H1 (cell line): ENCODE measurements around the gene ANXA1. TPM values are rescaled to one million over a fixed set of nuclear protein-coding genes. Genes with fewer than 3 reads are reported as not detected.
"Not testable (repeated sequence)": the region's sequence is repeated elsewhere in the genome, so short reads cannot be mapped to it uniquely, and the experiment has no call there.

Experiments used
- CTCF ChIA-PET: fragments of 300-600 bp; sonication (Branson Sonifier 250); formaldehyde crosslinking; loops from one replicate; lab custom pipeline; 2021; ENCODE audit not compliant: partially characterized antibody; lab: Charles Lee
- POLR2A ChIA-PET: fragments of 300-600 bp; sonication (Branson Sonifier 250); formaldehyde crosslinking; loops from one replicate; lab custom pipeline; 2021; ENCODE audit warnings: inconsistent platforms; ENCODE audit not compliant: partially characterized antibody; lab: Charles Lee
- DNase-seq, 2 experiments: peaks; one replicate each; pipeline versions ENCODE4 v3.0.0 to v3.0.0-alpha.2; 2010 to 2022; ENCODE audit warnings: low spot score in 2 of 2, low read depth in 1 of 2, mixed read lengths in 1 of 2
- FAIRE-seq: peaks from 2 replicates; lab custom pipeline; 2011; peaks lifted over from hg19 to GRCh38; lab: Jason Lieb, UNC
- H2AFZ ChIP-seq: 2 replicates; pipeline ENCODE4 v1.8.1; 2012; ENCODE audit warnings: low read length, inconsistent platforms
- H2AK5ac ChIP-seq: 2 replicates; pipeline ENCODE4 v1.6.1; 2013; ENCODE audit warnings: low read depth, low read length
- H2BK120ac ChIP-seq: replicated peaks from 2 replicates; pipeline ENCODE3; 2013; ENCODE audit warnings: low read depth, low read length, inconsistent platforms
- H2BK12ac ChIP-seq: 2 replicates; pipeline ENCODE4 v1.6.1; 2013; ENCODE audit warnings: low read depth, low read length
- H2BK15ac ChIP-seq: 2 replicates; pipeline ENCODE4 v1.6.1; 2013; ENCODE audit warnings: low read length
- H2BK20ac ChIP-seq: 2 replicates; pipeline ENCODE4 v1.6.1; 2013; ENCODE audit warnings: low read length
- H2BK5ac ChIP-seq: 2 replicates; pipeline ENCODE4 v1.6.1; 2013; ENCODE audit warnings: low read depth, low read length
- H3K14ac ChIP-seq: 2 replicates; pipeline ENCODE4 v1.6.1; 2013; ENCODE audit warnings: inconsistent platforms; ENCODE audit not compliant: insufficient read length
- H3K18ac ChIP-seq: 2 replicates; pipeline ENCODE4 v1.6.1; 2013; ENCODE audit warnings: low read length; ENCODE audit errors: extremely low read depth
- H3K23ac ChIP-seq: 2 replicates; pipeline ENCODE4 v1.6.1; 2013; ENCODE audit warnings: inconsistent platforms; ENCODE audit not compliant: insufficient read length
- H3K23me2 ChIP-seq: 2 replicates; pipeline ENCODE4 v1.6.1; 2013; ENCODE audit warnings: low read depth, low read length
- H3K27ac ChIP-seq: 2 replicates; pipeline ENCODE4 v1.6.1; 2011; ENCODE audit warnings: low read depth, low read length, inconsistent platforms
- H3K27me3 ChIP-seq, 4 experiments: replicated peaks in 1 of 4; 1 replicate in 1 of 4; 2 replicates in 3 of 4; pipeline versions ENCODE4 v1.6.1 to v1.8.1; 2011 to 2013; ENCODE audit warnings: low read length in 3 of 4, mild to moderate bottlenecking in 3 of 4, inconsistent platforms in 2 of 4, mixed read lengths in 2 of 4, moderate library complexity in 1 of 4; ENCODE audit not compliant: control insufficient read depth in 3 of 4, insufficient read depth in 3 of 4; ENCODE audit errors: extremely low read depth in 1 of 4
- H3K36me3 ChIP-seq, 4 experiments: 2 replicates each; pipeline versions ENCODE4 v1.6.1 to v1.8.1; 2011 to 2013; ENCODE audit warnings: mild to moderate bottlenecking in 4 of 4, low read length in 3 of 4, moderate library complexity in 2 of 4, control low read depth in 1 of 4, inconsistent platforms in 1 of 4; ENCODE audit not compliant: insufficient read depth in 4 of 4, control insufficient read depth in 2 of 4
- H3K4ac ChIP-seq: replicated peaks from 2 replicates; pipeline ENCODE3; 2013; ENCODE audit warnings: low read length, low read depth, mixed read lengths, inconsistent platforms; ENCODE audit not compliant: insufficient read length
- H3K4me1 ChIP-seq, 4 experiments: replicated peaks in 1 of 4; 1 replicate in 1 of 4; 2 replicates in 3 of 4; pipeline versions ENCODE4 v1.6.1 to v1.8.1; 2011 to 2013; ENCODE audit warnings: low read length in 3 of 4, inconsistent platforms in 2 of 4, mixed read lengths in 1 of 4; ENCODE audit not compliant: insufficient read depth in 4 of 4, control insufficient read depth in 3 of 4
- H3K4me2 ChIP-seq, 2 experiments: 2 replicates each; pipeline versions ENCODE4 v1.6.1 to v1.8.1; 2011 to 2013; ENCODE audit warnings: low read depth in 2 of 2, low read length in 2 of 2, control low read depth in 1 of 2, inconsistent platforms in 1 of 2, mild to moderate bottlenecking in 1 of 2; ENCODE audit not compliant: insufficient read depth in 1 of 2
- H3K4me3 ChIP-seq, 4 experiments: fragments of 200-600, 300-600 bp in 1 of 4; sonication (generic), shearing (Covaris generic), sonication (Bioruptor Twin) in 1 of 4; 2 replicates each; pipeline versions ENCODE4 v1.5.1 to v1.8.1; 2011 to 2016; ENCODE audit warnings: low read length in 4 of 4, low read depth in 3 of 4, control low read depth in 2 of 4, inconsistent platforms in 2 of 4, mild to moderate bottlenecking in 2 of 4, mixed read lengths in 1 of 4, moderate library complexity in 1 of 4; ENCODE audit not compliant: insufficient read depth in 2 of 4; ENCODE audit errors: extremely low read depth in 1 of 4
- H3K56ac ChIP-seq: replicated peaks from 2 replicates; pipeline ENCODE3; 2013; ENCODE audit warnings: low read depth, mild to moderate bottlenecking, mixed read lengths, low read length, inconsistent platforms; ENCODE audit not compliant: insufficient read length
- H3K79me1 ChIP-seq: 2 replicates; pipeline ENCODE4 v1.6.1; 2013; ENCODE audit warnings: low read depth, low read length, control low read depth
- H3K79me2 ChIP-seq, 2 experiments: 2 replicates each; pipeline versions ENCODE4 v1.6.1 to v1.8.1; 2012 to 2013; ENCODE audit warnings: low read length in 2 of 2, mild to moderate bottlenecking in 2 of 2, inconsistent platforms in 1 of 2; ENCODE audit not compliant: insufficient read depth in 2 of 2, control insufficient read depth in 1 of 2
- H3K9ac ChIP-seq, 4 experiments: replicated peaks in 1 of 4; 1 replicate in 1 of 4; 2 replicates in 3 of 4; pipeline versions ENCODE4 v1.6.1 to v1.8.1; 2011 to 2013; ENCODE audit warnings: low read depth in 3 of 4, low read length in 3 of 4, control low read depth in 2 of 4, mild to moderate bottlenecking in 2 of 4, moderate library complexity in 2 of 4, inconsistent platforms in 1 of 4; ENCODE audit errors: extremely low read depth in 1 of 4
- H3K9me3 ChIP-seq, 2 experiments: 2 replicates each; pipeline versions ENCODE4 v1.6.1 to v1.8.1; 2012 to 2013; ENCODE audit warnings: mild to moderate bottlenecking in 2 of 2, moderate library complexity in 2 of 2, control low read depth in 1 of 2, inconsistent platforms in 1 of 2, low read depth in 1 of 2, low read length in 1 of 2, mixed read lengths in 1 of 2; ENCODE audit not compliant: insufficient read depth in 2 of 2
- H4K20me1 ChIP-seq, 2 experiments: replicated peaks in 1 of 2; 2 replicates each; pipeline versions ENCODE3 to v1.8.1; 2011 to 2013; ENCODE audit warnings: inconsistent platforms in 2 of 2, low read length in 2 of 2, mild to moderate bottlenecking in 1 of 2; ENCODE audit not compliant: insufficient read depth in 2 of 2, control insufficient read depth in 1 of 2
- H4K5ac ChIP-seq: 2 replicates; pipeline ENCODE4 v1.6.1; 2013; ENCODE audit warnings: low read length, low read depth, mixed read lengths, inconsistent platforms; ENCODE audit not compliant: insufficient read length
- H4K8ac ChIP-seq: 2 replicates; pipeline ENCODE4 v1.8.0; 2013; ENCODE audit warnings: mild to moderate bottlenecking, moderate library complexity, low read length, inconsistent platforms; ENCODE audit not compliant: insufficient read depth; ENCODE audit errors: extremely low read depth
- H4K91ac ChIP-seq: replicated peaks from 2 replicates; pipeline ENCODE3; 2013; ENCODE audit warnings: low read length, mixed read lengths, inconsistent platforms; ENCODE audit not compliant: insufficient read length
- WGBS, 2 experiments: shearing (Covaris generic) in 1 of 2; methylation state at CpG; one replicate each; pipeline versions ENCODE4 v1.1.6 to v1.1.7; 2013 to 2015; ENCODE audit warnings: low lambda C conversion rate in 2 of 2, mixed read lengths in 2 of 2, inconsistent platforms in 1 of 2, low coverage in 1 of 2, missing lambda C conversion rate in 1 of 2; ENCODE audit not compliant: insufficient replicate concordance in 2 of 2, insufficient coverage in 1 of 2, insufficient read length in 1 of 2; ENCODE audit errors: extremely low coverage in 1 of 2, missing lambda C conversion rate in 1 of 2; 5-methylcytosine and 5-hydroxymethylcytosine counted together
- polyA plus RNA-seq, 7 experiments: library from polyadenylated mRNA; depleted of rRNA in 3 of 7; stranded (reverse) in 5 of 7; unstranded in 2 of 7; fragments of >200 nt in 5 of 7; fragments of 200-250 nt in 2 of 7; gene quantifications; 1 replicate in 5 of 7; 2 replicates in 1 of 7; 4 replicates in 1 of 7; pipeline versions ENCODE4 v1.2.1 to v1.2.3, GENCODE V29; 2011 to 2013; ENCODE audit warnings: missing spikeins in 2 of 7, mixed read lengths in 2 of 7
- total RNA-seq: library from RNA; stranded (reverse); fragmentation: NEBNext Ultra II Directional; extraction: Animal tissue kit (Norgen Biotek cat#: 25700); gene quantifications from 2 replicates; pipeline ENCODE4 v1.2.1, GENCODE V29; 2021

The ANXA1 gene
- total and polyA plus RNA-seq, 2 of the 8 experiments (the other 6 are each of a cell fraction or from before 2014, with no cell fraction given) = 0.71 to 5.7 TPM

GRCh38 chr9:73191109-73191508 is 39.4 kb downstream of the ANXA1 start:
- H2BK20ac ChIP-seq, H3K56ac ChIP-seq, POLR2A ChIA-PET, DNase-seq, H3K36me3 ChIP-seq, H3K4ac ChIP-seq, H2BK5ac ChIP-seq, H2AK5ac ChIP-seq, CTCF ChIA-PET, H4K20me1 ChIP-seq, H4K8ac ChIP-seq, H2AFZ ChIP-seq, H2BK120ac ChIP-seq, H3K79me2 ChIP-seq, H3K18ac ChIP-seq, H3K27me3 ChIP-seq, H3K14ac ChIP-seq, H4K5ac ChIP-seq, H3K4me1 ChIP-seq, H3K9me3 ChIP-seq, H3K79me1 ChIP-seq, H3K4me3 ChIP-seq, H3K23me2 ChIP-seq, H3K9ac ChIP-seq, H4K91ac ChIP-seq, H2BK15ac ChIP-seq, H3K27ac ChIP-seq, H3K4me2 ChIP-seq, H3K23ac ChIP-seq, H2BK12ac ChIP-seq: not testable (repeated sequence)
- peak; percentile 76 for FAIRE-seq
- 100% methylated on average over 1 of the region's 1 CpG; no CpG with 5 or more reads in 1 of the 2 experiments for WGBS, 2 experiments
